SU-DHL-6 (cell line): Measurements from ENCODE around the gene WDR48.

Source experiments
- H2AFZ ChIP-seq: fragments of 200-600 bp; sonication (generic); 2 replicates; pipeline ENCODE4 v1.6.1; 2014; ENCODE audit warnings: low read depth, mild to moderate bottlenecking, moderate library complexity, mixed read lengths, antibody characterized with exemption, low read length; ENCODE audit not compliant: severe bottlenecking
- H3F3A ChIP-seq: fragments of 200-600 bp; shearing (Covaris generic); 2 replicates; pipeline ENCODE4 v1.6.0; 2016; ENCODE audit warnings: antibody characterized with exemption, mild to moderate bottlenecking; ENCODE audit not compliant: insufficient read depth
- H3K27ac ChIP-seq: fragments of 200-600 bp; sonication (generic); 2 replicates; pipeline ENCODE4 v1.5.1; 2016; ENCODE audit warnings: low read depth, mild to moderate bottlenecking, low read length, moderate library complexity, mixed read lengths
- H3K27me3 ChIP-seq: fragments of 200-600 bp; sonication (generic), shearing (Covaris generic); 2 replicates; pipeline ENCODE4 v1.6.0; 2014; ENCODE audit warnings: mild to moderate bottlenecking, low read length
- H3K36me3 ChIP-seq: fragments of 200-600 bp; sonication (generic); 2 replicates; pipeline ENCODE4 v1.6.1; 2014; ENCODE audit warnings: mild to moderate bottlenecking, low read length, mixed read lengths
- H3K4me2 ChIP-seq: fragments of 300-600, 200-600 bp; shearing (Covaris generic), sonication (generic); 2 replicates; pipeline ENCODE4 v1.6.0; 2014; ENCODE audit warnings: low read length, low read depth, mild to moderate bottlenecking; ENCODE audit not compliant: poor library complexity, severe bottlenecking
- H3K4me3 ChIP-seq: fragments of 200-600 bp; sonication (generic); 2 replicates; pipeline ENCODE4 v1.5.1; 2014; ENCODE audit warnings: antibody characterized with exemption, low read length, mild to moderate bottlenecking, mixed read lengths; ENCODE audit not compliant: insufficient read depth, poor library complexity, severe bottlenecking
- H3K79me2 ChIP-seq: fragments of 200-600 bp; sonication (generic); 2 replicates; pipeline ENCODE4 v1.6.1; 2014; ENCODE audit warnings: mild to moderate bottlenecking, low read length, moderate library complexity; ENCODE audit not compliant: insufficient read depth
- H3K9ac ChIP-seq: fragments of 200-600 bp; sonication (generic); 2 replicates; pipeline ENCODE4 v1.7.0; 2014; ENCODE audit warnings: mild to moderate bottlenecking, low read length
- H3K9me2 ChIP-seq: fragments of 200-600 bp; sonication (generic); replicated peaks from 2 replicates; pipeline ENCODE4 v1.6.1; 2014; ENCODE audit warnings: low read length; ENCODE audit not compliant: insufficient read depth
- H3K9me3 ChIP-seq: fragments of 200-600 bp; sonication (generic); 2 replicates; pipeline ENCODE4 v1.6.1; 2014; ENCODE audit warnings: low read length, mixed read lengths; ENCODE audit not compliant: insufficient read depth
- H4K20me1 ChIP-seq: fragments of 200-600 bp; sonication (generic); 2 replicates; pipeline ENCODE4 v1.6.1; 2014; ENCODE audit warnings: low read depth, mild to moderate bottlenecking, antibody characterized with exemption, low read length, moderate library complexity, mixed read lengths
- EZH2phosphoT487 ChIP-seq: fragments of 200-600 bp; sonication (generic), shearing (Covaris generic); conservative IDR thresholded peaks from 2 replicates; pipeline ENCODE4 v1.6.1; 2018; ENCODE audit warnings: mild to moderate bottlenecking, antibody characterized with exemption, low read length, moderate library complexity, mixed read lengths
- TF ChIP-seq, protein P1 (sequence below): fragments of 200-600 bp; sonication (generic); IDR thresholded peaks from one replicate; pipeline ENCODE4 v1.5.1; 2017; ENCODE audit warnings: antibody characterized with exemption, mild to moderate bottlenecking, low read length, moderate library complexity; ENCODE audit not compliant: insufficient read depth, poor library complexity, severe bottlenecking

WDR48 gene

DNA sequence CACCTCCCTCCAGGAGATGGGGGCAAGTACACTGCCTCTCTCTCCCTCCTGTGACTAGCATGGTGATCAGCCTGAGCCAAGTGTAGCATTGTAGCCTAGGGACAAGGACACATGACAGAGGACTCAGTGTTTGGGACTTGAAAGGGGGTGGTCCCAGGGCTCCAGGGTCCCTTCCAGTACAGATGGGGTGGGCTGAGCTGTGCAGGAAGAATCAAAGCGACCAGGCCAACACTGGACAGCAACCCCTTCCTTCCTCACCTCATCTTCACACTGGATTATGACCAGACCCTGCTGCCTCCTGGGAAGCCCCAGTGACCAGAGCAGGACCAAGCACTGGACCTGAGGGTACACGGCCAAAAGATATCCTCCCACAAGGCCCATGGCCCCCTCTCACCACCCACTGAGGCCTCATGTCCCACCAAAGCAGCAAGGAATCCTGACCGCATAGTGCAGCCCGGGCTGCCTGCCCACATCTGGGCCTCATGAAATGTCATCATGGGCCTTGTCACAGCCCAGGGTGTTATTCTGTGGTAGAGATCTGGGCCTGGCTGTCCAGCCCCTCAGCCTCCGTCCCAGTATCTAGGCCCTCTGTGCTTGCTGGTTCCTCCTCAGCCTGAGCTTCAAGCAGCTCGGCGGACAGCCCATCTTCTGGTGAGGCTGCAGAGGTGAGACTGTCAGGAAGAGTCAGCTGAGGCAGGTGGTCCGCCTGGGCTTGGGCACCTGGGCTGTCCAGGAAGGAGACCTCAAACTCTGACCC lies 46.1 kb downstream of the WDR48 start:
- Histone ChIP-seq H3K4me2 (no peak overlapping the region), H3K9me2 (no peaks in the 10 kb centered on the region), H3F3A (no peaks in the 10 kb centered on the region), H3K27me3 (no peaks in the 10 kb centered on the region), H3K27ac (no peak overlapping the region), H3K9me3 (no peaks in the 10 kb centered on the region), H3K36me3 (no peaks in the 10 kb centered on the region), H2AFZ (no peak overlapping the region), H4K20me1 (no peaks in the 10 kb centered on the region), H3K9ac (no peak overlapping the region), H3K79me2 (no peaks in the 10 kb centered on the region), H3K4me3 (no peak overlapping the region)
- TF ChIP-seq, protein P1, sequence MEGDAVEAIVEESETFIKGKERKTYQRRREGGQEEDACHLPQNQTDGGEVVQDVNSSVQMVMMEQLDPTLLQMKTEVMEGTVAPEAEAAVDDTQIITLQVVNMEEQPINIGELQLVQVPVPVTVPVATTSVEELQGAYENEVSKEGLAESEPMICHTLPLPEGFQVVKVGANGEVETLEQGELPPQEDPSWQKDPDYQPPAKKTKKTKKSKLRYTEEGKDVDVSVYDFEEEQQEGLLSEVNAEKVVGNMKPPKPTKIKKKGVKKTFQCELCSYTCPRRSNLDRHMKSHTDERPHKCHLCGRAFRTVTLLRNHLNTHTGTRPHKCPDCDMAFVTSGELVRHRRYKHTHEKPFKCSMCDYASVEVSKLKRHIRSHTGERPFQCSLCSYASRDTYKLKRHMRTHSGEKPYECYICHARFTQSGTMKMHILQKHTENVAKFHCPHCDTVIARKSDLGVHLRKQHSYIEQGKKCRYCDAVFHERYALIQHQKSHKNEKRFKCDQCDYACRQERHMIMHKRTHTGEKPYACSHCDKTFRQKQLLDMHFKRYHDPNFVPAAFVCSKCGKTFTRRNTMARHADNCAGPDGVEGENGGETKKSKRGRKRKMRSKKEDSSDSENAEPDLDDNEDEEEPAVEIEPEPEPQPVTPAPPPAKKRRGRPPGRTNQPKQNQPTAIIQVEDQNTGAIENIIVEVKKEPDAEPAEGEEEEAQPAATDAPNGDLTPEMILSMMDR, result no peak
- TF ChIP-seq EZH2phosphoT487, result no peak

DNA sequence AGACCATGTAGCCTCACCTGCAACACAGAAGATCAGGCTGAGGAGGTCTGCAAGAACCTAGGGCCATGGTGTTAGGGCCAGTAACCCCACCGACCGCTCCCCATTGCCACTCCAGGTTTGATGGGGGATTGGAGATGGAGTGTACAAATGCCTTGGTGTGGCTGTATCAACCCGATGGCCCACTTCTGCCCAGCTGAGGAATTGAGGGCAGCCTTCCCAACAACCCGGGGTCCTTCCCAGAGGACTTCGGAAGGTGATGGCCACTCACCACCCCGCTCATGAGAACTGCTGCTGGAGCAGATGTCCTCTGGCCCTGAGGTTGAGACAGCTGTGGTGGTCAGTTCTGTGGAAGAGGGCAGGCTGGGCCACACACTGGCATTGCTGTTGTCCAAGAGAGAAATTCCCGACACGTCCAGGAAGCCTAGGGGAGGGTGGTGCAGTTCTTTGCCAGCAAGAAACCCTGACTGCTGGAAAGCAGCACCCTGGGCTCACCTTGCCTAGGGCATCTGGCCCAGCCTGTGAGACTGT lies 46.7 kb downstream of the WDR48 start:
- H3K79me2 ChIP-seq, result no peaks in the 10 kb centered on the region
- H3K9ac ChIP-seq, result no peak overlapping the region
- no peaks in the 10 kb centered on the region for H3K27me3 ChIP-seq
- no peaks in the 10 kb centered on the region for H3K9me3 ChIP-seq
- H3K4me3 ChIP-seq, result no peak overlapping the region
- no peak for TF ChIP-seq EZH2phosphoT487
- TF ChIP-seq, protein P1, result no peak
- H3K9me2 ChIP-seq, result no peaks in the 10 kb centered on the region
- H2AFZ ChIP-seq, result no peak overlapping the region
- no peaks in the 10 kb centered on the region for H3F3A ChIP-seq
- no peaks in the 10 kb centered on the region for H4K20me1 ChIP-seq
- H3K36me3 ChIP-seq, result no peaks in the 10 kb centered on the region
- no peak overlapping the region for H3K4me2 ChIP-seq
- H3K27ac ChIP-seq, result no peak overlapping the region

DNA sequence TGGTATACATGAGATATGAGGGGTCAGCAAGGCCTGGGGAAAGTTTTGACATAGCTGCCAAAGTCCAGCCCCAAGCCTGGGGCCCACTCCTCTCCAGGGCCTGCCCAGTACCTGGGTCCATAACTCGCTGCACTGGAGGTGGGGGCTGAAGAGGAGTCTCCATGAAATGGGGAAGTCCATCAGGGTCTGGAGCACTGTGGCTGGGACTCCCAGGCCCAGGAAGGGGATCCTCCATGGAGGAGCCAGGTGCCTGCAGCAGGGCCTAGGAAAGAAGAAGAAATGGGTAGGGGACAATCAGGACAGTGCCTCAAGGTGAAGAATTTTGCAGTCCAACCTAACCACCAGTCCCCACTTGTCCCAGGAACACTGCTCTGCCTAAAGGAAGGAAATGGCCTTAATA lies 47.4 kb downstream of the WDR48 start:
- Histone ChIP-seq H3K27ac (no peak overlapping the region), H3K9ac (no peak overlapping the region), H3K4me2 (no peak overlapping the region), H3K27me3 (no peaks in the 10 kb centered on the region), H3K9me3 (no peaks in the 10 kb centered on the region), H4K20me1 (no peaks in the 10 kb centered on the region), H3K36me3 (no peaks in the 10 kb centered on the region), H3K4me3 (no peak overlapping the region), H3F3A (no peaks in the 10 kb centered on the region), H3K9me2 (no peaks in the 10 kb centered on the region), H2AFZ (no peak overlapping the region), H3K79me2 (no peaks in the 10 kb centered on the region)
- TF ChIP-seq, protein P1, result no peak
- TF ChIP-seq EZH2phosphoT487, result no peak
